HG03558 (cell line): ENCODE measurements around the gene P2RX2.

Source experiments
- ATAC-seq: cut with Tn5 transposase; IDR thresholded peaks from one replicate; pipeline ENCODE4 v1.9.1; 2021; ENCODE audit warnings: moderate number of reproducible peaks; ENCODE audit not compliant: unreplicated experiment; ENCODE audit errors: extremely low read depth

P2RX2 gene

GRCh38 chr12:132618683-132619043 lies at the start of gene P2RX2:
P2RX2 (plus strand) TSS chr12:132618776; CDS start chr12:132618817, 41 bp downstream.
- no peak for ATAC-seq

GRCh38 chr12:132568826-132569480 lies 49.6 kb upstream of the P2RX2 start:
- no peak for ATAC-seq

- no peak for ATAC-seq
These were observed 48.6 kb upstream of the P2RX2 start for GRCh38 chr12:132569856-132570480.

- no peak for ATAC-seq
These were observed 47.9 kb upstream of the P2RX2 start for GRCh38 chr12:132570635-132571034.

GRCh38 chr12:132571051-132571450 lies 47.5 kb upstream of the P2RX2 start:
- ATAC-seq: no peak

- no peak for ATAC-seq
These were observed 47.0 kb upstream of the P2RX2 start for GRCh38 chr12:132571598-132571997.

- no peak for ATAC-seq
These were observed 46.5 kb upstream of the P2RX2 start for GRCh38 chr12:132572106-132572505.

GRCh38 chr12:132572801-132573760 lies 45.5 kb upstream of the P2RX2 start:
- ATAC-seq: no peak

GRCh38 chr12:132574271-132574996 lies 44.1 kb upstream of the P2RX2 start:
- ATAC-seq: no peak

- ATAC-seq: no peak
These were observed 42.9 kb upstream of the P2RX2 start for GRCh38 chr12:132575661-132576060.

- ATAC-seq: no peak
These were observed 41.9 kb upstream of the P2RX2 start for GRCh38 chr12:132576701-132577100.

- ATAC-seq: no peak
These were observed 41.2 kb upstream of the P2RX2 start for GRCh38 chr12:132577191-132577920.

GRCh38 chr12:132578118-132578517 lies 40.5 kb upstream of the P2RX2 start:
- ATAC-seq: no peak

- no peak for ATAC-seq
These were observed 39.8 kb upstream of the P2RX2 start for GRCh38 chr12:132578826-132579225.

- ATAC-seq: no peak
These were observed 38.8 kb upstream of the P2RX2 start for GRCh38 chr12:132579744-132580143.

- ATAC-seq: no peak
These were observed 37.8 kb upstream of the P2RX2 start for GRCh38 chr12:132580701-132581292.

GRCh38 chr12:132581348-132582057 lies 37.1 kb upstream of the P2RX2 start:
- ATAC-seq: no peak

GRCh38 chr12:132582058-132582420 lies 36.5 kb upstream of the P2RX2 start:
- ATAC-seq: no peak
